Choroid plexus epithelial cell (primary cell): Measurements from ENCODE around the gene UBASH3B.

Experiments
- DNase-seq: peaks from one replicate; pipeline ENCODE4 v3.0.0-alpha.2; 2010; ENCODE audit warnings: low read depth
- H3K4me3 ChIP-seq: 2 replicates; pipeline ENCODE4 v1.5.1; 2011; ENCODE audit warnings: low read depth, mild to moderate bottlenecking, control low read depth, low read length, moderate library complexity
- TF ChIP-seq, protein P1 (sequence below): conservative IDR thresholded peaks from 2 replicates; pipeline ENCODE4 v1.5.1; 2011; ENCODE audit warnings: low read depth, mild to moderate bottlenecking, control low read depth, inconsistent platforms, low read length, moderate library complexity

UBASH3B gene

DNA sequence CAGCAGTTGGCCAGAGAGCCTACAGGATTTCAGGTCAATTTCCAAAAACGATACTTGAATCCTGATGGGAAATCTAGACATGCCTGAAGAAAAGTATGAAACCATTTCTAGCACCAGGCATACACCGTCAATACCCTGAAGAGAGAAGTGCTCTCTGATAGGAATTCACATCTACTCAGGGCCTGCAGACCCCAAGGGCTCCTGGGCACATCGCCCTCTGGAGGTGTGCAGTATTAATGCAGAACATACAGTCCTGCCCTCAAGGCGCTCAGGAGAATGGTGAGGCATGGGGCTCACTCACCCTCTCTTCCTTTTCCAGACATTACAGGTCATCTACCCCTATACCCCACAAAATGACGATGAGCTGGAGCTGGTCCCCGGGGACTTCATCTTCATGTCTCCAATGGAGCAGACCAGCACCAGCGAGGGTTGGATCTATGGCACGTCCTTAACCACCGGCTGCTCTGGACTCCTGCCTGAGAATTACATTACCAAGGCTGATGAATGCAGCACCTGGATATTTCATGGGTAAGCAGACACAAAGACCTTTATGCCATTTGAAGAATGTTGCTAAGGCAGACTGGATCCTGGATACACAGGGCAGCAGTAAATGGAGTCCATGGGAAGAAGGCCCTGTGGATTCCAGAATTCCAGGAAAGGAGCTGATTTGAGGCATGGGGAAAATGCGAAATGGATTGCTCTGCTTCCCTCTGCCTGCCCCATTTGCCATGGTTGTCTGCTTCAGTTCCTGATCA lies 133.4 kb downstream of the UBASH3B start:
- TF ChIP-seq, protein P1, sequence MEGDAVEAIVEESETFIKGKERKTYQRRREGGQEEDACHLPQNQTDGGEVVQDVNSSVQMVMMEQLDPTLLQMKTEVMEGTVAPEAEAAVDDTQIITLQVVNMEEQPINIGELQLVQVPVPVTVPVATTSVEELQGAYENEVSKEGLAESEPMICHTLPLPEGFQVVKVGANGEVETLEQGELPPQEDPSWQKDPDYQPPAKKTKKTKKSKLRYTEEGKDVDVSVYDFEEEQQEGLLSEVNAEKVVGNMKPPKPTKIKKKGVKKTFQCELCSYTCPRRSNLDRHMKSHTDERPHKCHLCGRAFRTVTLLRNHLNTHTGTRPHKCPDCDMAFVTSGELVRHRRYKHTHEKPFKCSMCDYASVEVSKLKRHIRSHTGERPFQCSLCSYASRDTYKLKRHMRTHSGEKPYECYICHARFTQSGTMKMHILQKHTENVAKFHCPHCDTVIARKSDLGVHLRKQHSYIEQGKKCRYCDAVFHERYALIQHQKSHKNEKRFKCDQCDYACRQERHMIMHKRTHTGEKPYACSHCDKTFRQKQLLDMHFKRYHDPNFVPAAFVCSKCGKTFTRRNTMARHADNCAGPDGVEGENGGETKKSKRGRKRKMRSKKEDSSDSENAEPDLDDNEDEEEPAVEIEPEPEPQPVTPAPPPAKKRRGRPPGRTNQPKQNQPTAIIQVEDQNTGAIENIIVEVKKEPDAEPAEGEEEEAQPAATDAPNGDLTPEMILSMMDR, result peak; percentile 18
- no peak for DNase-seq
- H3K4me3 ChIP-seq, result no peak overlapping the region

DNA sequence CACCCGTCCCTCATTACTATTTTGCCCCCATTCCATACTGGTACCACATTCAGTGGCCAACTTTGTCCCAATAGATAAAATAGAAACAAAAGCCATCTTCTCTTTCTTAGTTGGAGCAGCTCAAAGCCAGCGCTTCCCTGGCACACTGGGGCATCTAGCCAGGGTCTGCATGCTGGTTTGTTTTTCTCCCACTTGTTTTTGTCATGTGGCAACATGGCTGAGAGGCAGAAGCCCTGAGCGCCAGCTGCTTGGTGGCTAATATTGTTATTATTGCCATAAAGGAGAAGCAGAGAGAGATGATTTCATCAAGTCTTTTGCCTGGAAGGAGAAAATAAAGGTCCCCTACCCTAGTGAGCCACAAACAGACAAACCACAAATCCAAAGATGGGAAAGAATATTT lies 134.4 kb downstream of the UBASH3B start:
- H3K4me3 ChIP-seq, result no peak overlapping the region
- TF ChIP-seq, protein P1, result no peak
- no peak for DNase-seq

DNA sequence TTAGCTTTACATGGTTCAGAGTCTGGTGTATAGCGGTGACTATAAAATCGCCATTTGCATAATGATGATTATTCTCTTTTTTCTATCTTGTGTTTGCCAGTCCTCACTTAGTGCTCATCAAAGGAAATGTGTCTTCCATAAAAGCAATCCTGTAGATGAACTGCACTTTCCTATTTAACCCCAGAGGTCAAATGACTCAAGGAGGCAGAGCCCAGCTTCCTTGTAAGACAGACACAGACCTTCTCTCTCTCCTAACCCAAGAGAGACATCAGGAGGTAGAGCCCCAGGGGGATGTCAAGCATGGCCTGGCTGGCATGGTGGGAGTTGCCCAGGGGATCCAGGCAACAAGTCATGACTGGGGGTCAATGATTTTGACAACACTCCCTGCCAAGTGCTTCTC lies 135.9 kb downstream of the UBASH3B start:
- TF ChIP-seq, protein P1, result no peak
- H3K4me3 ChIP-seq, result no peak overlapping the region
- peak; percentile 39 for DNase-seq

DNA sequence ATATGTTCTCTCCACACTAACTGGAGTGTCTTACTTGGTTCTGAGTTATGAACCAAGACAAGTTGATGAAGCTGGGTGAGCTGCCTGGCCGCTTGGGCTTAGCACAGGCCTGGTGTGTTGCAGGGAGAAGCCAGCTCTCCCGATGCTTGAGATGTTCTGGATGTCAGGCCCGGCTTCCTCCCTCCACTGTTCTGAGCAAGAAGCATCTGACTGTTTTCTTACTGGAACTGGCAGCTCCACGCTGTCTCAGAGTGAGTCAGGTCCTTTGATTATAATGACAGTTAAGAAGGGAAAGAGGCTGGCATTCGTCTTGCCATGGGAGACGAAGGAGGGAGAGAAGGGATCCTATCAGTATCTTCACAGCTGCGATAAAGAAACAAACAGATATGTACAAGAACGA lies 136.3 kb downstream of the UBASH3B start:
- peak; percentile 71 for DNase-seq
- TF ChIP-seq, protein P1, result no peak
- no peak overlapping the region for H3K4me3 ChIP-seq

DNA sequence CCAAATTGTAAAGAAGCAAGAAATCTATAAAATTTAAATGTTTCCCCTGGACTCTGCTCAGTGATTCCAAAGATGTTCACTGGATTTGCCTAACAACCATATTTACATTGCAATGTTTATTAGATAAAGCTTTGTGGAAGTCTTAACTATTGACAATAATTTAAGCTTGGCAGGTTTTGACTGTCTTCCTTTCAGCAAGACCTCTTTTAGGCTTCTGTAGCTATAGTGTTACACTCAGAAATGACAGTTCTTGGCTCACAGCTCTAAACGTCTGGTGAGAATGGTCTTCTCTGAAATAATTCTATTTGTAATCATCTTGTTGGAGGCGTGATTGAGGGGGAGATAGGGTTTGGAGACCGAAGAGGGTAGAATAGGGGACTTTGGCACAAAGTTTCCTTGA lies 138.0 kb downstream of the UBASH3B start:
- TF ChIP-seq, protein P1, result no peak
- no peak overlapping the region for H3K4me3 ChIP-seq
- DNase-seq, result no peak

DNA sequence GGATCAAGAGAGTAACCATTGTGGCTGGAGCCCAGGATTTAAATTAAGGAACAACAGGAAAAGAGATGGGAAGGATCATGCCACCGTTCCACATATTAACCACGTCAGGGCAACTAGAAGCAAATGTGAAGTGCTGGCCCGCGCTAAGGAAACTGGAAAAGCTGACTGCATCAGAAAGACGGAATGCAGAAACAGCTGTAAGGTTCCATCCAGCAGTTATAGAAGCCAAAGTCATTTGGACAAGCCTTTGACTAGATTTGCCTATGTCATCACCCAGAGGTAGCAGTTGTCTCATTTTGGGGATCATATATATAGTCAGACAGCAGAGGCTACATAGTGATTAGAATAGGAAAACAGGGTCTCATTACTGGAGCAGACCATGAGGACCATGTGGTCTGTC lies 139.8 kb downstream of the UBASH3B start:
- TF ChIP-seq, protein P1, result no peak
- H3K4me3 ChIP-seq, result no peak overlapping the region

DNA sequence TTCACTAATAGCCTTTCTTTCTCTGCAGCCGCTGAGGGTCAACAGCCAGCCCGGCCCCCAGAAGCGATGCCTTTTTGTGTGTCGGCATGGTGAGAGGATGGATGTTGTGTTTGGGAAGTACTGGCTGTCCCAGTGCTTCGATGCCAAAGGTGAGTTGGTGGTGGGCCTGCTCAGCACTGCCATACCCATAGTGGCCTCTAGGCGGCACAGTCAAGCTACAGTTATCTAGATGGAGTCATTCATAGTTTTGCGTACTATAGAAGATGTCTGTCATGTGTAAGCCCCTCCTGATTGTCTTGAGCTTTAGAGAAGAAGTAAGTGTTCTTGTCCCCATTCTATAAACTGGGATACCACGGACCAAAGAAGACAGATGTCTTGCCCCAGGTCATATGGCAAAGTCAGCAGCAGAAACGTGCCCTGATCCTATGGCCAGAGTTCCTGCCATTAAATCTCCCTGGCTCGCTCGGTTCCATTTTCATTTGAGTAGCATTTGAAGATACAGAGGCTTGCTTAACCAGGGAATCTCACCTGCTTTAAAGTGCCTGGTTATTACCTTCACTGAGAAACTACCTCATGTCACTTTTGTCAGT lies 140.7 kb downstream of the UBASH3B start:
- peak; percentile 68 for DNase-seq
- TF ChIP-seq, protein P1, result peak; percentile 91
- H3K4me3 ChIP-seq, result no peak overlapping the region

More for the DNA sequence above, 139.8 kb downstream of the UBASH3B start:
- no peak for DNase-seq
